WERI-Rb-1 (cell line): ENCODE results near the gene MYOM3.

ENCODE experiments used
- DNase-seq: peaks from one replicate; pipeline ENCODE4 v3.0.0-alpha.2; 2020
- H3K27ac ChIP-seq: fragments of 250-450 bp; sonication (Bioruptor Pico); 2 replicates; pipeline ENCODE4 v1.5.1; 2020; ENCODE audit warnings: mild to moderate bottlenecking, moderate library complexity
- H3K27me3 ChIP-seq: fragments of 250-450 bp; sonication (Bioruptor Pico); 2 replicates; pipeline ENCODE4 v1.5.1; 2021; ENCODE audit warnings: mild to moderate bottlenecking, low read depth, moderate library complexity; ENCODE audit not compliant: insufficient read depth, severe bottlenecking
- H3K36me3 ChIP-seq: fragments of 250-450 bp; sonication (Bioruptor Pico); 2 replicates; pipeline ENCODE4 v1.5.1; 2020; ENCODE audit warnings: mild to moderate bottlenecking, moderate library complexity
- H3K4me3 ChIP-seq: 2 replicates; pipeline ENCODE4 v1.5.1; 2011; ENCODE audit warnings: low read depth, mild to moderate bottlenecking, control low read depth, low read length
- H3K9me3 ChIP-seq: fragments of 250-450 bp; sonication (Bioruptor Pico); 2 replicates; pipeline ENCODE4 v1.5.1; 2021; ENCODE audit warnings: mild to moderate bottlenecking, moderate library complexity; ENCODE audit not compliant: severe bottlenecking
- TF ChIP-seq, protein P1 (sequence below): IDR thresholded peaks from 2 replicates; pipeline ENCODE4 v1.5.1; 2011; ENCODE audit warnings: low read depth, mild to moderate bottlenecking, control low read depth, inconsistent platforms, low read length

The MYOM3 gene

DNA sequence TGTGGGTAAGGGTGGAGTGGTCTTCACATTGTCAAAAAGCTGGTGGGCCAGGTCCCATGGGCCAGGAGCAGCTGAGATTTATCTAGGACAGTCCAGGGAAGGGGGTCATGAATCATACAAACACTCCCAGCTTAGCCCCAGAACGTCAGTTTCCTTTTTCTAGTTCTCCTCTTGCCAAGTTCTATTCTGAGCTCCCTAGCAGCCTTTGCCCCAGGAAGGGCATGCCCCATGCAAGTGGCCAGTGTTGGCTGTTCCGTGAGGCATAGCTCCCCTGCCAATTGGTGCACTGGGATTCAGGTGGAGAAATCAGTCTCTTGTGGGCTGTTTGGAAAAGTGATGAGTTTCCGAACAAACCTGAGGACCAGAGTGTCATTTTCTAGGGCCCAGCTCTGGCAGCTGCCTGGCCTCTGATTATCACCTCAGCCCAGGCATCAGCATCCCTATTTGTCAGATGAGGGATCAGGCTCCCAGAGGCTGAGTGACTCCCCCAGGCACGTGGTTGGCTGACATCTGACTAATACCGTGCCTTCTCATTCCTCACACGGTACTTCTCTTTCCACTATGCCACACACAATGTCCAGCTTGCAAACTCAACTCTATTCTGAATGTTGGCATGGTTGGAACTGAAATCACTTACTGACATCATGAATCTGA is 14.2 kb upstream of the MYOM3 start:
- no peak for DNase-seq
- Histone ChIP-seq H3K4me3 (no peak overlapping the region), H3K9me3 (peaks cover 4% of the 10 kb centered on the region), H3K27me3 (no peaks in the 10 kb centered on the region), H3K36me3 (no peaks in the 10 kb centered on the region), H3K27ac (no peak overlapping the region)
- TF ChIP-seq, protein P1, sequence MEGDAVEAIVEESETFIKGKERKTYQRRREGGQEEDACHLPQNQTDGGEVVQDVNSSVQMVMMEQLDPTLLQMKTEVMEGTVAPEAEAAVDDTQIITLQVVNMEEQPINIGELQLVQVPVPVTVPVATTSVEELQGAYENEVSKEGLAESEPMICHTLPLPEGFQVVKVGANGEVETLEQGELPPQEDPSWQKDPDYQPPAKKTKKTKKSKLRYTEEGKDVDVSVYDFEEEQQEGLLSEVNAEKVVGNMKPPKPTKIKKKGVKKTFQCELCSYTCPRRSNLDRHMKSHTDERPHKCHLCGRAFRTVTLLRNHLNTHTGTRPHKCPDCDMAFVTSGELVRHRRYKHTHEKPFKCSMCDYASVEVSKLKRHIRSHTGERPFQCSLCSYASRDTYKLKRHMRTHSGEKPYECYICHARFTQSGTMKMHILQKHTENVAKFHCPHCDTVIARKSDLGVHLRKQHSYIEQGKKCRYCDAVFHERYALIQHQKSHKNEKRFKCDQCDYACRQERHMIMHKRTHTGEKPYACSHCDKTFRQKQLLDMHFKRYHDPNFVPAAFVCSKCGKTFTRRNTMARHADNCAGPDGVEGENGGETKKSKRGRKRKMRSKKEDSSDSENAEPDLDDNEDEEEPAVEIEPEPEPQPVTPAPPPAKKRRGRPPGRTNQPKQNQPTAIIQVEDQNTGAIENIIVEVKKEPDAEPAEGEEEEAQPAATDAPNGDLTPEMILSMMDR, result no peak

DNA sequence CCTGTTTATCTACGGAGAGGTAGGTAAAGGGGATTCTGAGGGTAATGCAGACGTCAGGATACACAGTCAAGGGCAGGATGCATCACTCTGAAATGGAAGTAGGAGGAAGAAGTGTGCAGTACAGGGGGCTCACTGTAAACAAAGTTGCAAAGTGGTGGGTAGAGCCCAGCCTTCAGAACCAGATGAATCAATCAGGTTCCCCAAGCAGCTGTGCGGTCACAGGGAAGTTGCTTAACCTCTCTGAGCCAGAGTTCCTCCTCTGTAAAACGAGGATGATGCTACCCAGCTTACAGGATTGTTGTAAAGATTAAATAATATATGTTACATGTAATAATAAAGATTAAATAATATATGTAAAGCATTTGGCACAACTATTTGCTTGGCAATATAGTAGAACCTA is 13.5 kb upstream of the MYOM3 start:
- H3K9me3 ChIP-seq, result peaks cover 4% of the 10 kb centered on the region
- H3K27me3 ChIP-seq, result no peaks in the 10 kb centered on the region
- DNase-seq, result no peak
- no peak overlapping the region for H3K4me3 ChIP-seq
- no peaks in the 10 kb centered on the region for H3K36me3 ChIP-seq
- no peak overlapping the region for H3K27ac ChIP-seq
- TF ChIP-seq, protein P1, result no peak

DNA sequence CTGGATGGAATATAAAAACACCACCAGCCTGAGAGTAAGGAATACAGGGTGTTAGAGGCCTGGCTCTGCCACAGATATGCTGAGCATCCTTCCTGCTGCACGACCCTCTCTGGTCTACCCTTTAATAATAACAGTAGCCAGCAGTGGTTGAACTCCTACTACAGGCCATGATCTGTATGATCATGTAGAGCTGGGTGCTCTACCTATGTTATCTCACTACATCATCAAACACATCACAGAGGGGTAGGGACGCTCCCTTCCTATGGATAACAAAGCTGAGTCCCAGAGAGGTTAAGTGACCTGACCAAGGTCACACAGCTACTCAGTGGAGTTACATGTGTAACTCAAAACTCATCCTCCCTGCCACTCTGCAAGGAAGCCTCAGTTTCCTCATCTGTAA is 13.0 kb upstream of the MYOM3 start:
- Histone ChIP-seq H3K27me3 (no peaks in the 10 kb centered on the region), H3K9me3 (no peaks in the 10 kb centered on the region), H3K36me3 (no peaks in the 10 kb centered on the region), H3K27ac (no peak overlapping the region), H3K4me3 (no peak overlapping the region)
- TF ChIP-seq, protein P1, result no peak
- no peak for DNase-seq

GRCh38 chr1:24123611-24124010 is 11.7 kb upstream of the MYOM3 start:
- H3K27me3 ChIP-seq, result no peaks in the 10 kb centered on the region
- TF ChIP-seq, protein P1, result no peak
- H3K36me3 ChIP-seq, result no peaks in the 10 kb centered on the region
- H3K9me3 ChIP-seq, result no peaks in the 10 kb centered on the region
- no peak overlapping the region for H3K27ac ChIP-seq
- H3K4me3 ChIP-seq, result no peak overlapping the region
- no peak for DNase-seq

GRCh38 chr1:24122776-24123175 is 10.8 kb upstream of the MYOM3 start:
- Histone ChIP-seq H3K9me3 (no peaks in the 10 kb centered on the region), H3K4me3 (no peak overlapping the region), H3K27ac (no peak overlapping the region), H3K36me3 (no peaks in the 10 kb centered on the region), H3K27me3 (no peaks in the 10 kb centered on the region)
- TF ChIP-seq, protein P1, result no peak
- DNase-seq, result no peak

GRCh38 chr1:24121406-24121805 is 9.5 kb upstream of the MYOM3 start:
- H3K27me3 ChIP-seq, result no peaks in the 10 kb centered on the region
- TF ChIP-seq, protein P1, result no peak

More at GRCh38 chr1:24121406-24121805, 9.5 kb upstream of the MYOM3 start:
- Histone ChIP-seq H3K9me3 (no peaks in the 10 kb centered on the region), H3K27ac (no peak overlapping the region), H3K36me3 (no peaks in the 10 kb centered on the region), H3K4me3 (no peak overlapping the region)
- DNase-seq, result no peak
